HT1080 (cell line): ENCODE data around the gene TMEM116. TPM values are rescaled to one million over a fixed set of nuclear protein-coding genes. Genes with fewer than 3 reads are reported as not detected.
"Not testable (repeated sequence)": the region's sequence is repeated elsewhere in the genome, so short reads cannot be mapped to it uniquely, and the experiment has no call there.

ENCODE experiments used
- DNase-seq: peaks from one replicate; pipeline ENCODE4 v3.0.0-alpha.2; 2015; ENCODE audit warnings: low read depth
- total RNA-seq: library from RNA; depleted of rRNA; stranded (reverse); fragments of >200 nt; shearing (Covaris generic); gene quantifications from 2 replicates; pipeline ENCODE4 v1.2.3, GENCODE V29; 2014

The TMEM116 gene
- total RNA-seq, 1 experiment from 2014 or later = 6.2 TPM

DNA sequence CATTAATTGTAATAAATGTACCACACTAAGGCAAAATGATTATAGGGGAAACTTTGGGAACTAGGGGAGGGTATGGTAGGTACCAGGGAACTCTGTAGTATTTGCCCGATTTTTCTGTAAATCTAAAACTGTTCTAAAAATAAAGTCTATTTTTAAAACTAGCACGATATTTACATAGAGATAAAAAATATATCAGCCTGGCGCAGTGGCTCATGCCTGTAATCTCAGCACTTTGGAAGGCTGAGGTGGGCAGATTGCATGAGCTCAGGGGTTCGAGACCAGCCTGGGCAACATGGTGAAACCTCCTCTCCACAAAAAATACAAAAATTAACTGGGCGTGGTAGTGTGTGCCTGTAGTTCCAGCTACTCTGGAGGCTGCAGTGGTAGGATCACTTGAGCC, 32.4 kb downstream of the TMEM116 start:
- DNase-seq = no peak

DNA sequence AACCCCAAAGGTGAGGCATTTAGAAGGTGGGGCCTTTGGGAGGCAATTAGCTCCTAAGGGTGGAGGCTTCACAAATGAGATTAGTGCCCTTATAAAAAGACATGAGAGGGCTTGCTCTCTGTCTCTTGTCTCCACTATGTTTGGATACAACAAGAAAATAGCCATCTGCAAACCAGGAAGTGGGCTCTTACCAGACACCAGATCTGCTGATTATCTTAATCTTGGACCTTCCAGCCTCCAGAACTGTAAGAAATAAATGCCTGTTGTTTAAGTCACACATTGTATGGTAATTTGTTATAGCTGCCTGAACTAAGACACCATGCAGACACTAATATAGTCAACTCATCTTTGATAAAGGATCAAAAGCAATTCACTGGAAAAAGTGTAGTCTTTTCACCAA, 34.4 kb downstream of the TMEM116 start:
- DNase-seq = no peak

DNA sequence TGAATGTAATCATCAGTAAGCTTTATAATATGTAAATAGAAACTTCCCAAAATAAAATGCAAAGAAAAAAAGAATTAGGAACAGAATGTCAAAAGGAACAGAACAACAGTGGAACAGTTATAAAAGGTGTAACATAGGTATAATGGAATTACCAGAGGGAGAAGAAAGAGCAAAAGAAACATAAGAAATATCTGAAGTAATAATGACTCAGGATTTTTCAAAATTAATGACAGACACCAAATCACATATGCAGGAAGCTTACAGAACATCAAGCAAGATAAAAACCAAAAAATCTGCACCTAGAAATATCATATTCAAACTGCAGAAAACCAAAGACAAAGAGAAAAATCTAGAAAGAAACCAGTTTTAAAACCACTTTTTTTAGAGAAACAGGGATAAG, 36.1 kb downstream of the TMEM116 start:
- no peak for DNase-seq

DNA sequence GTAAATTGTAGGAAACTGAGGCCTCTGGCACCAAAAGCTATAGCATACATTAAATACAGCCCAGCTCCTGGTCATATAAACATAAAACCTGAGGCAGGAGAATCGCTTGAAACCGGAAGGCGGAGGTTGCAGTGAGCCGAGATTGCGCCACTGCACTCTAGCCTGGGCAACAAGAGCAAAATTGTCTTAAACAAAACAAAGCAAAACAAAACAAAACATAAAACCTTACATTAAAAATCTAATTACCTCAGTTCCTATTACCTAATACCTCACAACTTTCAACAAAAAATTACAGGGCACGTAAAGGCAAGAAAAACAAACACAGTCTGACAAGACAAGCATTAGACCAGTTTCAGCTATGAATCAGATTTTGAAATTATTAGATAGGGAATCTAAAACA, 36.7 kb downstream of the TMEM116 start:
- no peak for DNase-seq

DNA sequence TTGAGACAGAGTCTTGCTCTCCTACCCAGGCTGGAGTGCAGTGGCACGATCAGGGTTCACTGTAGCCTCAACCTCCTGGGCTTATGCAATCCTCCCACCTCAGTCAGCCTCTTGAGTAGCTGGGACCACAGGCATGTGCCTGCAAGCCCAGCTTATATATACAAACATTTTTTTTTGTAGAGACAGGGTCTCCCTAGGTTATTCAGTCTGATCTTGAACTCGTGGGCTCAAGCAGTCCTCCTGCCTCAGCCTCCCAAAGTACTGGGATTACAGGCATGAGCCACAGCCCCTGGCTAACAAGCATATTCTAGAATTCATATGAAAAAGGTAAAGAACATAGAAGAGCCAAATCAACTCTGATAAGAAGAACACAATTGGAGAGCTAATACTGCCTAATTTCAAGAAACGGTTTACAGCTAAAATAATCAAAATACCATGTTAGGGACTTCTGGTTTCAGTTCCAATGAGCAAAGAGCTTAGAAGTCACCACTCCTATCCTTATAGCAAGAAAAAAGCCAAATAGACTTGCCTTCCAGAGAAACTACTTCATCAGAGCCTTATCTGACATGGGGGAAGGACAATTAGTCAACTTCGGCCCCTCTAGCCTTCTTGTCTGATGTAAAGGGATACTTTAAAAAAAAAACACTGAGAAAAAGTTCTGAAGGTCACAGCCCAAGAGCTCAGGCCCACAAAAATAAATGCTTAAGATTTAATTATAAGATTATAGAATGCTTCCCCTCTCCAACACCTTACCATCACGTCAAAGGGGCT, 37.6 kb downstream of the TMEM116 start:
- no peak for DNase-seq

DNA sequence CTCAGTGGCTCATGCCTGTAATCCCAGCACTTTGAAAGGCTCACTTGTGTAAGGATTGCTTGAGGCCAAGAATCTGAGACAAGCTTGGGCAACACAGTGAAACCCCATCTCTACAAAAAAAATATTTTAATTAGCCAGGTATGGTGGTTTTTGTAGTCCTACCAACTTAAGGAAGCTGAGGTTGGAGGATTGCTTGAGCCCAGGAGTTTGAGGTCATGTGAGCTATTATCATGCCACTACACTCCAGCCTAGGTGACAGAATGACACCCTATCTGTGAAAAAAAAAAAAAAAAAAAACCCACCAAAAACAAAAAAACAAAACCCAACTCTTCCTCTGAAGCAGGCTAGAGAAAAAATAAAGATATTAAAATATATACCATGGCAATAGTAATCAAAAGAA, 41.2 kb downstream of the TMEM116 start:
- DNase-seq = no peak

DNA sequence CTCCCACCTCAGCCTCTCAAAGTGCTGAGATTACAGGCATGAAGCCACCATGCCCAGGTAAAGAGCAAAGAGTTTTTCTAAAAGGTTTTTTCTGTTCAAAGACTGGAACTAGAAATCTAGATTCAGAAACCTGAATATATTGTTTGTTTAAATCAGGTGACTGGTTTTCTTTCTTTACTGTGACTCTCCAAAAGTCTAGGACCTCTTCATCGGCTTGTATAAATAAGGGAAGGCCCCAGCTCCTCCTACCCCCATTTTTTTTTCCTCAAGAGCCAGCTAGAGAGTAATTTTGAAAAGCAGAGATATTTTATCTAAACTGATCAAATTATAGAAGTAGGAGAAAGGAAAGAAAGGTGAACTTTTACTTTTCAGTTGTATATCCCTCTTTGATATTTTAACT, 48.0 kb downstream of the TMEM116 start:
- no peak for DNase-seq

DNA sequence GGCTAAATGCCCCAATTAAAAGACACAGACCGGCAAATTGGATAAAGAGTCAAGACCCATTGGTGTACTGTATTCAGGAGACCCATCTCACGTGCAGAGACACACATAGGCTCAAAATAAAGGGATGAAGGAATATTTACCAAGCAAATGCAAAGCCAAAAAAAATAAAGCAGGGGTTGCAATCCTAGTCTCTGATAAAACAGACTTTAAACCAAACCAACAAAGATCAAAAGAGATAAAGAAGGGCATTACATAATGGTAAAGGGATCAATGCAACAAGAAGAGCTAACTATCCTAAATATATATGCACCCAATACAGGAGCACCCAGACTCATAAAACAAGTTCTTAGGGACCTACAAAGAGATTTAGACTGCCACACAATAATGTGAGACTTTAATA, 53.4 kb downstream of the TMEM116 start:
- DNase-seq = not testable (repeated sequence)

DNA sequence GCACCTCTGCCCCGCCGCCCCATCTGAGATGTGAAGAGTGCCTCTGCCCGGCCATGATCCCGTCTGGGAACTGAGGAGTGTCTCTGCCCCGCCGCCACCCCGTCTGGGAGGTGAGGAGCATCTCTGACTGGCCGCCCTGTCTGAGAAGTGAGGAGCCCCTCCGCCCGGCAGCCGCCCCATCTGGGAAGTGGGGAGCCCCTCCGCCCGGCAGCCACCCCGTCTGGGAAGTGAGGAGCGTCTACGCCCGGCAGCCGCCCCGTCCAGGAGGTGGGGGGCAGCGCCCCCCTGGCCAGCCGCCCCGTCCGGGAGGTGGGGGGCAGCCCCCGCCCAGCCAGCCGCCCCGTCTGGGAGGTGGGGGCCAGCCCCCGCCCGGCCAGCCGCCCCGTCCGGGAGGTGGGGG, 55.7 kb downstream of the TMEM116 start:
- not testable (repeated sequence) for DNase-seq

DNA sequence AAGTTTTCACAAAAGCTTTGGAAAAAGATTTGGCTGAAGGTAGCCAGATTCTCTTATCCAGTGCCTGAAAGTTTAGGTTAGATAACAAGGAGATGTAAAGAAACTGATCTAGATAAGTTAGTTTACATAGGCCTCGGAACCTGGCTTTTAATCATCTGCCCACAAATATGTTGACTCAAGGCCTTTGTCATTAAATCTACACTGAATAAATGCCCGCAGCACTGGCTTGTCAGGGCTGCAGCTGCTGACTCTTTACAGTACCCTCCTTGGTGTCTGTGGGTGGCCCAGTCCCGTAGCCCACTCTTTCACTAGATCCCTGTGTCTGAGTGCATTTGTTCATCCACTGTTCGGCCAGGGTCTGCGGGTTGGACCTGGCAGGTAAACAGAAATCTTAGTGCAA, 58.0 kb downstream of the TMEM116 start:
- DNase-seq = peak; percentile 34

DNA sequence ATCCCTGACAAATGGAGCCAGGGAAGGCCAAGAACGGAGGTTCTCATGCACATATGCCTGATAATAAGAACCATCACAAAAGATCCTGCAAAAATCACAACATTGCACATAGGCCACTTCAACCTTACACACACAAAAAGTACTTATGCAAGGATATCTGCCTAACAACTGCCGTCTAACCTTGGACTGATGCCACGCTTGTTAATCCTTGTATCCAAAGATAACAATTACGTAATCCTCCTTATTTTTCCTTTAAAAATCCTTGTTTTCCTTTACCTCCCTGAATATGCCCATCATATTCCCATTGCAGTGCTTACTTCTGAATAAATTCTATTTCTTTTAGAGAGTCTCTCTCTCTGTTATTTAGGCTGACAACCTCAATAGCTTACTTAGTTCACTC, 59.5 kb downstream of the TMEM116 start:
- no peak for DNase-seq

DNA sequence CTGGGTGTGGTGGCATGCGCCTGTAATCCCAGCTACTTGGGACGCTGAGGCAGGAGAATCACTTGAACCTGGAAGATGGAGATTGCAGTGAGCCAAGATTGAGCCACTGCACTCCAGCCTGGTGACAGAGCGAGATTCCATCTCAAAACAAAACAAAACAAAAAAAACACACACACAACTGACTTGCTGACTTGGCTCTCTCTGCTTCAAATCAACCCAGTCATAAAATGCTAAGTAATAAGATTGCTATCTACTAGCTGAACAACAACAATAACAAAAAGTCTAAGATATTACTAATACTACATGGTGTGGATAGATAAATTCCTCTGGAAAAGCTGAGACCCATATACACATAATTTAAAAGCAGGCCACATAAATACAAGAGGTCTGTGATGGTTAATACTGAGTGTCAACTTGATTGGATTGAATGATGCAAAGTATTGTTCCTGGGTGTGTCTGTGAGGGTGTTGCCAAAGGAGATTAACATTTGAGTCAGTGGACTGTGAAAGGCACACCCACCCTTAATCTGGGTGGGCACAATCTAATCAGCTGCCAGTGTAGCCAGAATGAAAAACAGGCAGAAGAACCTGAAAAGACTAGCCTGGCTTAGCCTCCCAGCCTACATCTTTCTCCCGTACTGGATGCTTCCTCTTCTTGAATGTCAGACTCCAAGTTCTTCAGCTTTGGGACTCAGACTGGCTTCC, 60.7 kb downstream of the TMEM116 start:
- DNase-seq = not testable (repeated sequence)

DNA sequence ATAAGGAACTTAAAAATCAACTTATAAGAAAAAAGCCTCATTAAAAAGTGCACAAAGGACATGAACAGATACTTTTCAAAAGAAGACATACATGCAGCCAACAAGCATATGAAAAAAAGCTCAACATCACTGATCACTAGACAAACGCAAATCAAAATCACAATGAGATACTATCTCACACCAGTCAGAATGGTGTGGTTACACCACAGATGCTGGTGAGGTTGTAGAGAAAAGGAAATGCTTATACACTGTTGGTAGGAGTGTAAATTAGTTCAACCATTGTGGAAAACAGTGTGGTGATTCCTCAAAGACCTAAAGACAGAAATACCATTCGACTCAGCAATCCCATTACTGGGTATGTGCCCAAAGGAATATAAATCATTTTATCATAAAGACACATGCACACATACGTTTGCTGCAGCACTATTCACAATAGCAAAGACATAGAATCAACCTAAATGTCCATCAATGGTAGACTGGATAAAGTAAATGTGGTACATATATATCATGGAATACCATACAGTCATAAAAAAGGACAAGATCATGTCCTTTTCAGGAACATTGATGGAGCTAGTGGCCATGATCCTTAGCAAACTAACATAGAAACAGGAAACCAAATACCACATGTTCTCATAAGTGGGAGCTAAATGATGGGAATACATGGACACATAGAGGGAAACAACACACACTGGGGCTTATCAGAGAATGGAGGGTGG, 61.8 kb downstream of the TMEM116 start:
- not testable (repeated sequence) for DNase-seq

DNA sequence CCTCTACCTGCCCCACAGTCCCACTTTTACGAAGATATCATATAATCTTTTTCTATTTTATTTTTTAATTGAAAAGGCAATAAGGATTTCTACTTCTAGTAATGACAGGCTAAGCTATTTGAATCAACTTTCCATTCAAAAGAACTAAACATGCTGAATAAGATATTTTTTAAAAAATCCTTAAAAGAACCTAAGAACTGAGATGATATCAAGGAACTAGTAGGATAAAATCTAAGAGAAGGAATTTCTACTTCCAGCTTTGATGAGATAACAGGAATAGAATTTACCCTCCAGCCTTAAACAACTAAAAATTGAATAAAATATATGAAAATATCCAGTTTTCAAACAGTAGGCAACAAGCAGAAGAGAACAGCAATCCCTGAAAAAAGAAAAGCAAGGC, 69.0 kb downstream of the TMEM116 start:
- DNase-seq = no peak

DNA sequence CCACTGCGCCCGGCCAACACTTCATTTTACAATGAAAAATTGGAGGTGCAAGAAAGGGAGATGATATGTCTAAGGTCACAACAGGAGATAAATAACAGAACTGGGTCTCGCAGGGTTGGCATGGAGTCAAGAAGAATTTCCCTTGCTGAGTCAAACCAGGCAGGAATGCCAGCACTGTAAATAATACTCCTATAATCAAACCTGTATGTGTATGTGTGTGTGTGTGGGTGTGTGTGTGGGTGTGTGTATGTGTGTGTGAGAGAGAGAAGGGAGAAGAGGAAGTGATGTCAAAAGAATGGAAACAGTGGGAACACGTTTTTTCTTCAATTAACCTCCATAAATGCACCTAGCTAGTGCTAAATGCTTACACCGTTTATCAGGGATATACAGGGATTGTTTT, 70.4 kb downstream of the TMEM116 start:
- peak; percentile 82 for DNase-seq

DNA sequence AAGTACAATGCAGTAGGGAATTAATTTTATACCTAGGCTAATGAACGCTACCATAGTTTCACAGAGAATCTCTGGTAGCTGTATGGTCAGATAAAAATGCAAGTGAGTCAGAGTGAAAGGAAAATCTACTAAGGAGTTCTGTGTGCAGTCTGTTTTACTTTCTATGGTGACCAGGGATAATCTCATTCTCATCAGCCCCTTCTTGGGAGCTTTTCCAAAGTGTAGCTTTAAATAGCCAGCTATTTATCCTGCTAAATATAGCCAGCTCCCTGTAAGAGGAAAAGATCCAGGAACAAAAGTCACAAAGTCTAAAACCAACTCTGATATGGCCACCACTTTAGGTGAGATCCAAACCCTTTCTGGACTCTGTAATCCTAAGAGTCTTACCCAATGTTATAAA, 75.5 kb downstream of the TMEM116 start:
- DNase-seq = no peak

DNA sequence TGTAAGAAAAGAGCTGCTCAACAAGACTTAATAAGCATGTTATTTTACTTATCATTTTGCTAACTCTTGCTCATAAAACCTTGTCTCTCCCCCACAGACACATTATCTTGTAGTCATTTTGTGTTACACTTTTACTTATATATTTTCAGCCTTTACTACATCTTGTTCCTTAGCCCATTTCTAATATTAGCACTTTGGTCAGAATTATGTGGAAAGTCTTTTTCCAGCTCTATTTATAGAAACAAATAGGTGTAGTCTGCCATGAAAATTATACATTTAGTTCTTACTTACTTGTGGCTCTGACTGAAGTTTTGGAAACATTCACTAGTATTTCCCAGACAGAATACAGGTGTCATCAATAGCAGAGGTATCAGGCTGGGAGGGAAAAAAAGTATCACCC, 76.1 kb downstream of the TMEM116 start:
- no peak for DNase-seq

DNA sequence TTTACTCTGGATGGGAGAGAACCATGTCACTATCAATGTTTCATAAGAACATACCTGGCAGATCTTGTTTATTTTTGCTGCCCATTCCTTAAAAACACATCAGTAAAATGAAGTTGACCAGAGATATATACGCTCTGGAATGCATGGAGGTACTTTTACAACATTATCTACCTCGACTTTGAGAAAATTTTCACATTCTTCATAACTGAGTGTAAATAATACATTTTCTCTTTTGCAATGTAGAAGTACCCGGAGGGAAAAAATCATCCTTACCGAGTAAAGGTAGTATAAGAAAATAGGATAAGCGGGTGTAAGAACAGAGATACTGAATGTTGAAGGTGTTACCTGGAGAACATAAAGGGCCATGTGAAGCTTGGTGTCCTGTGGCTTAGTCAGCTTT, 80.7 kb downstream of the TMEM116 start:
- DNase-seq = no peak

DNA sequence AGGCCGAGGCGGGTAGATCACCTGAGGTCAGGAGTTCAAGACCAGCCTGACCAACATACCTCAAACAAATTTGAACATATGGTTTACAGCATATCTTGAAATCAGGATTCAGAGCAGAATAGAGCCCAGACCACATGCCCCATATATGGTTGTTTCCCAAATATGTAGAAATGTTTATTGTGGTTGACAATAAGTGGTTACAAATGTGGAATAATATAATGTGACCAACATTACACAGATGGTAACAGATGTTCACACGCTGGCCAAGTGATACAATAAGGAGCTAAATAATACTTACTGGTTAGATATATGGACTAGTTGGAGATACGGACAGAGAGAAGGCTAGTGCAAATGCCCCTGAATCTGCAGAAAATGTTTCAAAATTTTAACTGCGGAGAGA, 85.6 kb downstream of the TMEM116 start:
- DNase-seq = no peak

DNA sequence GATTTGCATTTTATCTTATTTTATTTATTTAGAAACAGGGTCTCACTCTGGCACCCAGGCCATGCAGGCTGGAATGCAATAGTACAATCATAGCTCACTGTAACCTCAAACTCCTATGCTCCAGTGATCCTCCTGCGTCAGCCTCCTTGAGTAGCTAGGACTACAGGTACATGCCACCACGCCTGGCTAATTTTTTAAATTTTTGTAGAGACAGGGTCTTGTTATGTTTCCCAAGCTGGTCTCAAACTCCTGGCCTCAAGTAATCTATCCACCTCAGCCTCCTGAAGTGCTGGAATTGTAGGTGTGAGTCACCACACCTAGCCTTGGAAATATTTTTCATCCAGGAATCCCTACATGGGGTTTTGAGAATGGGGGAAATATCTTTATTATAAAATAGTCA, 86.3 kb downstream of the TMEM116 start:
- DNase-seq = no peak

DNA sequence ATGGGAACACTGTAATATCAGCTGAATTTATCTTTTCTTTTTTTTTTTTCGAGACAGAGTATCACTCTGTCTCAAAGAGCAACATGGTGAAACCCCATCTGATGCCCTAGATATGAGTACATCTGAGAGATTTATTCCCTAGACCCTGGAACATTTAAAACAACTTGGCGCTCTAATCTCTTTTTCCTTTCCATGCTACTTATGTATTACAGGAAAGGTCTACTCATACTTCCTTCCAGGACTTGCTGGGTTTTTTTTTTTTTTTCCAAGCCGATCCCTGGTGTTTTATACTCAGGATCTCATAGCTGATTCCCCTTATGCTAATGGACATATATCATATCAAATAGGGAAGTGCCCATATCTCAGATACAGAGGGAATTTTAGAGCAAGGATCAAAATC, 87.8 kb downstream of the TMEM116 start:
- DNase-seq = no peak

DNA sequence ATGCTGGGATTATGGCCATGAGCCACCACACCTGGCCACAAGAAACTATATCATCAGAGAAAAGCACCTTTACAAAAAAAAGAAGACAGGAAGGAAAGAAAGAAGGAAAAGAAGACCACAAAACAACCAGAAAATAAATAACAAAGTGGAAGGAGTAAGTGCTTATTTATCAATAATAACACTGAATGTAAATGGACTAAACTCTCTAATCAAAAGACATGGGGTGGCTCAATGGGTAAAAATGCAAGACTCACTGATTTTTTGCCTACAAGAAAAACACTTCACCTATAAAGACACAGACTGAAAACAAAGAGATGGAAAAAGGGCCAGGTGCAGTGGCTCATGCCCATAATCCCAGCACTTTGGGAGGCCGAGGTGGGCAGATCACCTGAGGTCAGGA, 105.2 kb downstream of the TMEM116 start:
- no peak for DNase-seq
